ENCODE measurements around the gene ACER1.

ACER1 gene

DNA sequence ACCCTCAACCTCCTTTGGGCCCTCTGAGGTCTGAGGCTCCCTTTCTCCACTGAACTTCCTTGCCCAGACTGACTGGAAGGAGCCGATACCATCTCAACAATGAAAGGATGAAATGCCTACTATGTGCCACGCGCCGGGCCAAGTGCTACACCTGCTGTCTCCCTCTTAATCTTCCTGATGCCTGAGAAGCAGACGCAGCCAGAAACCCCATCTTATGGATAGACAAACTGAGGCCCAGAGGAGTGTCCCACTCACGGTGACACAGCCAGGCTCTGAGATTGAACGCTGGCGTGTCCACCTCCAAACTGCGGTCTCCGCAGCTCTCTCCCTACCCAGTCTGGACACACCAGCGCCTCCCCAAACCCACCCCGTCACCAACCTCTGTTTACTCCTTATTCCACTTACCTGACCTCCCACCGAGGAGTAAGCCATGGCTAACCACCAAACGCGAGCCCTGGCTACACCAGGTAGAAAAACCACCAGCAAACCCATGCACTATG is 74.5 kb downstream of the ACER1 start:
- no peak for DNase-seq (ENCODE audit: low read depth, low spot score)
- ChIA-PET CTCF (interaction anchor here (3.2 to 3.6 kb wide), 2 partner anchors 12 to 40 kb away, joined by 13 to 22 read pairs; no protein-coding TSS in a partner anchor), POLR2A (no interaction called here)
- no peak overlapping the region for H3K4me3 ChIP-seq (ENCODE audit: low read depth, low read length)
- TF ChIP-seq, protein P1, sequence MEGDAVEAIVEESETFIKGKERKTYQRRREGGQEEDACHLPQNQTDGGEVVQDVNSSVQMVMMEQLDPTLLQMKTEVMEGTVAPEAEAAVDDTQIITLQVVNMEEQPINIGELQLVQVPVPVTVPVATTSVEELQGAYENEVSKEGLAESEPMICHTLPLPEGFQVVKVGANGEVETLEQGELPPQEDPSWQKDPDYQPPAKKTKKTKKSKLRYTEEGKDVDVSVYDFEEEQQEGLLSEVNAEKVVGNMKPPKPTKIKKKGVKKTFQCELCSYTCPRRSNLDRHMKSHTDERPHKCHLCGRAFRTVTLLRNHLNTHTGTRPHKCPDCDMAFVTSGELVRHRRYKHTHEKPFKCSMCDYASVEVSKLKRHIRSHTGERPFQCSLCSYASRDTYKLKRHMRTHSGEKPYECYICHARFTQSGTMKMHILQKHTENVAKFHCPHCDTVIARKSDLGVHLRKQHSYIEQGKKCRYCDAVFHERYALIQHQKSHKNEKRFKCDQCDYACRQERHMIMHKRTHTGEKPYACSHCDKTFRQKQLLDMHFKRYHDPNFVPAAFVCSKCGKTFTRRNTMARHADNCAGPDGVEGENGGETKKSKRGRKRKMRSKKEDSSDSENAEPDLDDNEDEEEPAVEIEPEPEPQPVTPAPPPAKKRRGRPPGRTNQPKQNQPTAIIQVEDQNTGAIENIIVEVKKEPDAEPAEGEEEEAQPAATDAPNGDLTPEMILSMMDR (IDR thresholded peaks at IDR 0.05; ENCODE audit: insufficient read depth, low read length, missing control alignments): no peak

Data from AG04449 (cell line).